SIG-M5 treated with dmso at 0.1 percent for 504 hours (cell line): ENCODE results near the gene STK32C.

Experiments used
- DNase-seq: peaks from one replicate; lab custom pipeline; 2025; ENCODE audit not compliant: unreplicated experiment; lab: John Stamatoyannopoulos, UW

The STK32C gene

GRCh38 chr10:132283604-132284382 lies 24.0 kb downstream of the STK32C start:
- no peak for DNase-seq

DNA sequence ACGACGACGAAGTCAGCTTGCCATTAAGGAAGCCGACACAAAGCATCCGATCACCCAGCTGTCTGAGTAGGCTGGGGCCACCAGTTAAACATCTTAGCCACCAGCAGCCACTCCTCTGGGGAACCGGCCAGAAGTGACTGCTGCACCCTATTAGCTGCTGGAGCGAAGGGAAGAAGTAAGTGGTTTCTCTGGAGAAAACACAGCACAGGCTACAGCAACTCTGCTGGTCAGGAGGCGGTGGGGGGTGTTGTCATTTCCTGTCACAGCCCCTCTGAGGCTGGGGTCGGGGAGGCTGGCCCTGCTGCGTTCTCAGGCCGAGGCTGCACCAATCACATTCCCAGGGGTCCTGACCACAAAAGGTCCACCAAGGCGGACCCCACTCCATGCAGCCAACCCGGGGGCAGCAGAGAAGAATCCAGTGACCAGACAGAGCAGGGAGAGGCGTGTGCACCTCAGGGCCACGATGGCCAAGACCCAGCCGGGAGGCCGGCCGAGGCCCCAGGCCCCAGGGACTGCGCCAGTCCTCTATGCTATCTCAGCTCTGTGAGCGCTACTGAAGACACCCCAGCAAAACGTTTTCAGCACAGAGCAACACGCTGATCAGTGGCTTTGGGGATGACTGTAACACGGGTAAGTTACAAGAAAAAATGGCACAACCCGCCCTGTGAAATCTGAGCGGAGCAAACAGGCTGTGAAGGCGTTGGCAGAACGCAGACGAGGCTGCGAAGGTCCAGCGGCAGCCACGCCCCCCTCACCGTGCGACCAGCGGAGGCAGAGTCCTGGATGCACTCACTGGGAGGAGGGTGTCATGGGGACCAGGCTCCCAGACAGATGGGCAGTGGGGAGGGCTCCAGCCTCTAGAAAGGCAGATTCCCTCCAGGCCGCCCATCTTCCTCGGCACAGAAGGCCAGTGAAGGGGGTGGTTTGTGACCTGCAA lies 24.8 kb downstream of the STK32C start:
- DNase-seq = no peak

DNA sequence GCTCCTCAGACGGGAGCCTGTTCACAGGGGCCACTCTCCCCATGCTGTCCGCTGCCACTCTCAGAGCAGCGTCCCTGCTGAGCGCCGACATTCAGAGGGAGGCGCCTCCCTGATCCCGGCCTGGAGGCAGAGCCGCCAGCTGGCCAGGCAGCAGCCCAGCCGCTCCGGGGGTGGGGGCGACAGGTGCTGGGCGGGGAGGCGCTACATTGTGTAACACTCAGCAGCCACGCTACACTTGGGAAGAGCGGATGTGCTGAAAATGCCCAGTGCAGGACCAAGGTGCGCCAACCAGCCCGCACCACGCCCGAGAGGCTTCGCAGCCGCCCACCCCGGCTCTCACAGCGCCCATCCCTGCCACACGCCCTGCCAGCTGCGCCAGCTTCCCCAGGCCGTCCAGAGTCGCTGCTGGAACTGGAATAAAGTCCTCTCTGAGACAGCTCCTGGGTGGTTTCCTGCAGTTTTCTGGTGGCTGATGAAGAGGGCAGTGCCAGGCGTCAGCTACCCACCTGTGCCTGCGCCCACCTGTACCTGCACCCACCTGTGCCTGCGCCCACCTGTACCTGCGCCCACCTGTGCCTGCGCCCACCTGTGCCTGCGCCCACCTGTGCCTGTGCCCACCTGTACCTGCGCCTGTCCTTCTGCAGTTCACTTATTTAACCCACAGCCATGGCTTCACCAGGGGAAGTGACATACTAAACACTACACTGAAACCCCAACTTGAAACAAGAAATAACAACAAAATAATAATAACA lies 25.7 kb downstream of the STK32C start:
- DNase-seq = no peak

DNA sequence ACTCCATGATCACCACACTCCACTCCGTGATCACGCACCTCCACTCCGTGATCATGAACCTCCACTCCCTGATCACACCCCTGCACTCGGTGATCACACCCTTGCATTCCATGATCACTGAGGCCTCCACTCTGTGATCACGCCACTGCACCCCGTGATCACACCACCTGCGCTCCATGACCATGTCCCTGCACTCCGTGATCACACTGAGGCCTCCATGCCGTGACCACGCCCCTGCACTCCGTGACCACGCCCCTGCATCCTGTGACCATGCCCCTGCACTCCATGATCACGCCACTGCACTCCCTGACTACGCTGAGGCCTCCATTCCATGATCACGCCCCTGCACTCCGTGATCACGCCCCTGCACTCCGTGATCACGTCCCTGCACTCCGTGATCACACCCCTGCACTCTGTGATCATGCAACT lies 27.1 kb downstream of the STK32C start:
- DNase-seq = no peak

GRCh38 chr10:132279873-132280645 lies 27.7 kb downstream of the STK32C start:
- no peak for DNase-seq

GRCh38 chr10:132277311-132277741 lies 30.4 kb downstream of the STK32C start:
- DNase-seq = no peak

- no peak for DNase-seq
Observed at GRCh38 chr10:132276706-132277105, 31.0 kb downstream of the STK32C start.

DNA sequence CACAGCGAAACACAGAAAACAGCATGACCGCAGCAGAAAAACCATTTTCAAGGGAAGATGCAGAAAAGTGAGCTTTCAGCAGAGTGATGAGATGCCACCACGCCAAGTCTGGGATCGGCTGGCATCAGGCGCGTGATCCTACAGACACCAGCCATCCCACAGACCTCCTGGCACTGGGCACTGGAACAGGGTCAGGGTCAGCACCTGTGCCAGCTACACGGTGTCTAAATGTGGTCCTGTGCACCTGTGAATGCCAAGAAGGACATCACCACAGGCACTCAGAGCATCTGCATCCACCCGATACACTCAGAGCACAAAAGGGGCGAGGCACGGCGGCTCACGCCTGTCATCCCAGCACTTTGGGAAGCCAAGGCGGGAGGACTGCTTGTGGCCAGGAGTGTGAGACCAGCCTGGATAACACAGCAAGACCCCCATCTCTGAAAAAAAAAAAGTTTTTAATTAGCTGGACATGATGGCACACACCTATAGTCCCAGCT lies 31.5 kb downstream of the STK32C start:
- no peak for DNase-seq

- DNase-seq = no peak
Observed at GRCh38 chr10:132275426-132276178, 32.1 kb downstream of the STK32C start.

DNA sequence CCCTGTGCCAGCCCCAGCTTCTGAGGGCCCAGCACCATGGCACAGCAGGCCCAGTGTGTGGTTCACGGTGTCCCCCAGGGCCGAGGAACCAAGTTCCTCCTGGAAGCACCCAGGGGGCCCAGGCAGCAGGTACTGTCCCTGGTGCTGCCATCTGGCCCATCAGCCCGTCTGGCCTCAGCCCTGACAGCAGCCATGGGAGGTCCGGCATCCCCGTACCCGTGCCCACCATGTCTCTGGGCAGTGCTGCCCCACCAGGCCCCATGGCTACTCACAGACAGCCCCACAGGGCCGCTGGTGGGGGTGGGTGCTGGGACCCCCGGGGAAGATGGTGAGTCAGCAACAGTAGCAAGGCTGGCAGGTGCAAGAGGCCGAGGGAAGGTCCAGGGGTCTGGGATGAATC lies 32.8 kb downstream of the STK32C start:
- no peak for DNase-seq

DNA sequence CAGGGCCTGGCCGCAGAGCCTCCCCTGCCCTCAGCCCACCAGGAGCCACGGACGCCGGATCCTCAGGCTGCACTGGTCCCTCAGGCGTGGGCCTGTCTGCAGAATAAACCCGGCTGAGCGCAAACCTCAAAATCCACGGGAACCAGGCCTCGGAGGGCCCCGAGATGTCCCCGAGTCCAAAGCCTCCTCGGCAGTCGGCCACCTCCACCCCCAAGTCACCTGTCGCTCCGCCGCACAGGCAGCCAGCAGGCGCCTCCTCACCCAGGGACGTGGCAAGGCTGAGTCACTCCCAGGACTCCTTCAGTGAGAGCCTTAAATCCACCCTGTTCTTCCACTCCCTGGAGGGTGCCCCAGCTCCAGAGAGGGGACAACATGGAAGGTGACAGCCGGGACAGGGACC lies 33.2 kb downstream of the STK32C start:
- no peak for DNase-seq

- DNase-seq = no peak
Observed at GRCh38 chr10:132273966-132274365, 33.8 kb downstream of the STK32C start.

DNA sequence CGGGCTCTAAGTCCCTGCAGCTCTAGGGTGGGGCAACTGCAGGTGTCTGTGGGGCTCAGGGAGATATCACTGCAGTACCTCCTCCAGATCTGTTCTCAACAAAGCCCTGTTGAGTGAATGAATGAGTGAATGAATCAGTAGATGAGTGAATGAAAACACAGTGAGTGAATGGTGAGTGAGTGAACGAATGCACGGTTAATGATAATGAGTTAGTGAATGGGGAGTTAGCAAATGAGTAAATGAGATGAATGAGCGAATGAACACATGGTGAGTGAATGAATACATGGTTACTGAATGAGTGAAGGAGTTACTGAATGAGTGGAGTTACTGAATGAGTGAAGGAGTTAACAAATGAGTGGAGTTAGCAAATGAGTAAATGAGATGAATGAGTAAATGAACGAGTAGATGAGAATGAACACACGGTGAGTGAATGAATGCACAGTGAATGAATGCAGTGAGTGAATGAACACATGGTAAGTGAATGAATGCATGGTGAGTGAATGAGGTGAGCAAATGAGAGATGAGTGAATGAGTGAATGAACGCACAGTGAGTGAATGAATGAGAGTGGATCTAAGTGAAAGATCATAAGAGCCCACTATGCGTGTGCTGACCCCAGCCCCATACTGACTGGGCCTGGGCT lies 34.3 kb downstream of the STK32C start:
- DNase-seq = no peak

- DNase-seq = no peak
Observed at GRCh38 chr10:132272231-132272971, 35.3 kb downstream of the STK32C start.

- DNase-seq = no peak
Observed at GRCh38 chr10:132271458-132272230, 36.1 kb downstream of the STK32C start.

DNA sequence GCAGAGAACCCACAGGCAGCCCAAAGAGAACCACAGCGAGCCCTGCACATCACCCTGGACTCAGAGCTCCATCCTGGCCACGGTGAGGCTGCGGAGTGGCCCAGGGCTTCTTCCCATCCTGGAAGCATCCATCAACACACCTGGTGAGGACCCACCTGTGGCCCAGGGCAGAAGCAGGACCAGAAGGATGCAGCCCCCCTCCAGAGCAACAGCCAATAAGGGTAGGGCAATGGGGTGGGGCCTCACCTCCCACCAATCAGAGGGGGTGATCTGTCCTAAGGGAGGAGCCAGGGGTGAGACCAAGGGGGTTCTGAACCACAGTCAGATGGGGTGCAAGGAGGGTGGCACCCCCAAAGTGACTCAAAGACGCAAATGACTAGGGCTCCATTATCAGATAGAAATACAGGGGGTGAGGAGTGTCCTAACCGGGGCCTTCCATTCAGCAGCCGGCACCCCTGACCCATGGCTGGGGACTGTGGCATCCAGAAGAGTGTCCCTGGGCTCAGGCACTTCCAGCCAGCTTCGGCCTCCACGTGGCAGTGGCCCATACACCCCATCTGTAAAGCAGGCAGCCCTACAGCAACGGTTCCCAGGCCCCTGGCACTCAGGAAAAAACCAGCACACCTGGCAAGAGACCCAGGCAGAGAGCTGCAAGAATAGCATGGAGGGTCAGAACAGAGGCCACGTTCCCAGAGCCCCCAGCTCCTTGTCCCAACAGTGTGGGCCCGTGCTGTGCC lies 36.9 kb downstream of the STK32C start:
- no peak for DNase-seq

- DNase-seq = no peak
Observed at GRCh38 chr10:132270256-132270655, 37.5 kb downstream of the STK32C start.
